MCF 10A (cell line): Measurements from ENCODE around the gene FAM136A. TPM values are rescaled to one million over a fixed set of nuclear protein-coding genes. Genes with fewer than 3 reads are reported as not detected.
"Not testable (repeated sequence)": the region's sequence is repeated elsewhere in the genome, so short reads cannot be mapped to it uniquely, and the experiment has no call there.

ENCODE experiments used
- BruUV-seq: library from RNA; stranded (reverse); fragments of 400-500 nt; replicated peaks from 2 replicates; lab custom pipeline; 2021; lab: Mats Ljungman, UMichigan
- CTCF ChIA-PET: fragments of 300-600 bp; sonication (Branson Sonifier 250); formaldehyde crosslinking; extraction: SDS; loops from one replicate; lab custom pipeline; 2021; ENCODE audit warnings: antibody characterized with exemption, inconsistent platforms; lab: Yijun Ruan, JAX
- POLR2A ChIA-PET: fragments of 300-600, 350-650 bp; sonication (Branson Sonifier 250); formaldehyde crosslinking; extraction: SDS; loops from one replicate; lab custom pipeline; 2020; ENCODE audit warnings: antibody characterized with exemption, inconsistent platforms; lab: Yijun Ruan, JAX
- DNase-seq: peaks from one replicate; pipeline ENCODE4 v3.0.0-alpha.2; 2018; ENCODE audit not compliant: unreplicated experiment
- H3K27ac Mint-ChIP-seq: one replicate; pipeline ENCODE4 v1.8.0; 2022; ENCODE audit warnings: mild to moderate bottlenecking, low read depth, mixed read lengths; ENCODE audit not compliant: unreplicated experiment
- H3K27me3 Mint-ChIP-seq: one replicate; pipeline ENCODE4 v1.8.0; 2022; ENCODE audit warnings: mixed read lengths; ENCODE audit not compliant: insufficient read depth, unreplicated experiment
- H3K36me3 Mint-ChIP-seq: one replicate; pipeline ENCODE4 v1.8.0; 2022; ENCODE audit warnings: mild to moderate bottlenecking, moderate library complexity, mixed read lengths; ENCODE audit not compliant: insufficient read depth, unreplicated experiment
- H3K4me1 Mint-ChIP-seq: one replicate; pipeline ENCODE4 v1.8.0; 2022; ENCODE audit warnings: mixed read lengths; ENCODE audit not compliant: insufficient read depth, unreplicated experiment
- H3K4me3 Mint-ChIP-seq: one replicate; pipeline ENCODE4 v1.8.0; 2022; ENCODE audit warnings: mild to moderate bottlenecking, moderate library complexity, mixed read lengths; ENCODE audit not compliant: unreplicated experiment
- H3K9me3 Mint-ChIP-seq: one replicate; pipeline ENCODE4 v1.8.0; 2022; ENCODE audit warnings: mixed read lengths; ENCODE audit not compliant: unreplicated experiment
- CTCF ChIP-seq: fragments of 200-600 bp; IDR thresholded peaks from one replicate; pipeline ENCODE4 v1.8.0; 2022; ENCODE audit warnings: antibody characterized with exemption, mild to moderate bottlenecking; ENCODE audit not compliant: unreplicated experiment
- intact Hi-C: fragments of 100-400 bp; cut with micrococcal nuclease; formaldehyde crosslinking; loops from 2 replicates; pipeline ENCODE4 v1.14.1; 2022
- total RNA-seq: library from RNA; stranded (reverse); gene quantifications from 2 replicates; pipeline ENCODE4 v1.2.3, GENCODE V29; 2022

The FAM136A gene
- total RNA-seq, 1 experiment from 2014 or later: 38.8 TPM

GRCh38 chr2:70283500-70284191 is 18.2 kb downstream of the FAM136A start:
- POLR2A ChIA-PET: interaction anchor here (1.9 to 9.0 kb wide), 2 partner anchors 9 to 14 kb away, joined by 6 to 87 read pairs; partner anchors contain the start of gene SNRPG
- Mint-ChIP-seq H3K27ac (no peak overlapping the region), H3K36me3 (peaks cover 78% of the 10 kb centered on the region), H3K9me3 (no peaks in the 10 kb centered on the region), H3K4me3 (no peak overlapping the region), H3K27me3 (no peaks in the 10 kb centered on the region), H3K4me1 (peaks cover 7% of the 10 kb centered on the region)
- no TSS peak for BruUV-seq
- CTCF ChIA-PET: interaction anchor here (0.6 to 1.5 kb wide), 3 partner anchors 169 to 372 kb away, joined by 3 read pairs; no protein-coding TSS in a partner anchor
- TF ChIP-seq CTCF: no peak
- DNase-seq: no peak
- intact Hi-C loops: no loop called here

- DNase-seq: no peak
- POLR2A ChIA-PET: interaction anchor here (0.7 to 9.0 kb wide), 5 partner anchors 11 to 569 kb away, joined by 3 to 87 read pairs (median 6); partner anchors contain the start of genes PCYOX1 and SNRPG
- Mint-ChIP-seq H3K27me3 (no peaks in the 10 kb centered on the region), H3K4me1 (peaks cover 7% of the 10 kb centered on the region), H3K27ac (peak overlapping the region; percentile 8), H3K9me3 (no peaks in the 10 kb centered on the region), H3K4me3 (no peak overlapping the region), H3K36me3 (peaks cover 72% of the 10 kb centered on the region)
- no TSS peak for BruUV-seq
- CTCF ChIA-PET: interaction anchor here (0.6 kb wide), 1 partner anchor 388 kb away, joined by 3 read pairs; no protein-coding TSS in a partner anchor
- TF ChIP-seq CTCF: no peak
- intact Hi-C loops: no loop called here
Measured at GRCh38 chr2:70282439-70282838, 19.4 kb downstream of the FAM136A start.

GRCh38 chr2:70280242-70280798 is 21.5 kb downstream of the FAM136A start:
- Mint-ChIP-seq H3K9me3 (no peaks in the 10 kb centered on the region), H3K36me3 (peaks cover 64% of the 10 kb centered on the region), H3K4me3 (no peak overlapping the region), H3K27ac (no peak overlapping the region), H3K27me3 (no peaks in the 10 kb centered on the region), H3K4me1 (peaks cover 7% of the 10 kb centered on the region)
- intact Hi-C loops: no loop called here
- ChIA-PET CTCF (no interaction called here), POLR2A (interaction anchor here (0.8 to 9.0 kb wide), 4 partner anchors 13 to 640 kb away, joined by 3 to 87 read pairs (median 6); partner anchors contain the start of genes PCYOX1 and SNRPG)
- TF ChIP-seq CTCF: no peak
- DNase-seq: no peak
- BruUV-seq: no TSS peak

GRCh38 chr2:70270323-70270722 is 31.5 kb downstream of the FAM136A start:
- H3K4me3 Mint-ChIP-seq: no peak overlapping the region
- H3K4me1 Mint-ChIP-seq: no peaks in the 10 kb centered on the region
- no peak for TF ChIP-seq CTCF
- POLR2A ChIA-PET: interaction anchor here (0.6 to 1.7 kb wide), 4 partner anchors 12 to 51 kb away, joined by 3 to 8 read pairs (median 5); partner anchors contain the start of genes PCYOX1 and SNRPG
- intact Hi-C loops: no loop called here
- no peaks in the 10 kb centered on the region for H3K9me3 Mint-ChIP-seq
- no peak overlapping the region for H3K27ac Mint-ChIP-seq
- H3K36me3 Mint-ChIP-seq: peaks cover 36% of the 10 kb centered on the region
- no peak for DNase-seq
- BruUV-seq: no TSS peak
- CTCF ChIA-PET: interaction anchor here (1.0 kb wide), 1 partner anchor 32 kb away, joined by 4 read pairs; no protein-coding TSS in a partner anchor
- H3K27me3 Mint-ChIP-seq: no peaks in the 10 kb centered on the region

- peaks cover 36% of the 10 kb centered on the region for H3K36me3 Mint-ChIP-seq
- H3K27me3 Mint-ChIP-seq, H3K4me1 Mint-ChIP-seq, DNase-seq, intact Hi-C loops, H3K27ac Mint-ChIP-seq, BruUV-seq, H3K4me3 Mint-ChIP-seq, H3K9me3 Mint-ChIP-seq: not testable (repeated sequence)
- CTCF ChIA-PET: interaction anchor here (0.6 to 1.0 kb wide), 2 partner anchors 33 to 245 kb away, joined by 3 to 4 read pairs; no protein-coding TSS in a partner anchor
- POLR2A ChIA-PET: interaction anchor here (0.6 to 1.7 kb wide), 4 partner anchors 12 to 50 kb away, joined by 3 to 8 read pairs (median 5); partner anchors contain the start of genes PCYOX1 and SNRPG
Measured at GRCh38 chr2:70269422-70270302, 32.2 kb downstream of the FAM136A start.
